ENCODE measurements around the gene C20orf144.
"Not testable (repeated sequence)": the region's sequence is repeated elsewhere in the genome, so short reads cannot be mapped to it uniquely, and the experiment has no call there.

C20orf144 gene

GRCh38 chr20:33630507-33630906 lies 31.6 kb upstream of the C20orf144 start:
- Histone ChIP-seq H3K79me2 (ENCODE audit: low read length) (no peaks in the 10 kb centered on the region), H3F3A (ENCODE audit: insufficient read depth, low read length) (no peaks in the 10 kb centered on the region), H3K27ac (ENCODE audit: low read length) (no peak overlapping the region), H3K27me3 (replicated peaks; ENCODE audit: insufficient read depth, low read length) (no peaks in the 10 kb centered on the region), H3K9me3 (replicated peaks; ENCODE audit: insufficient read depth, low read length) (no peaks in the 10 kb centered on the region), H3K4me2 (ENCODE audit: low read depth, low read length) (no peak overlapping the region), H3K4me1 (ENCODE audit: low read length) (no peaks in the 10 kb centered on the region), H2AFZ (ENCODE audit: low read length) (no peak overlapping the region), H3K9me2 (replicated peaks; ENCODE audit: insufficient read depth, low read length) (no peaks in the 10 kb centered on the region), H3K9ac (ENCODE audit: low read length) (no peak overlapping the region), H4K20me1 (ENCODE audit: insufficient read depth, low read length) (no peaks in the 10 kb centered on the region), H3K4me3 (ENCODE audit: low read length) (no peak overlapping the region), H3K36me3 (replicated peaks; ENCODE audit: insufficient read depth, low read length) (no peaks in the 10 kb centered on the region)
- TF ChIP-seq EZH2phosphoT487 (IDR thresholded peaks at IDR 0.05; ENCODE audit: low read length) (no peak), EZH2 (optimal IDR thresholded peaks at IDR 0.05; ENCODE audit: low read depth, low read length) (no peak), CTCF (IDR thresholded peaks at IDR 0.05; ENCODE audit: low read length) (no peak)
- DNase-seq, result no peak

DNA sequence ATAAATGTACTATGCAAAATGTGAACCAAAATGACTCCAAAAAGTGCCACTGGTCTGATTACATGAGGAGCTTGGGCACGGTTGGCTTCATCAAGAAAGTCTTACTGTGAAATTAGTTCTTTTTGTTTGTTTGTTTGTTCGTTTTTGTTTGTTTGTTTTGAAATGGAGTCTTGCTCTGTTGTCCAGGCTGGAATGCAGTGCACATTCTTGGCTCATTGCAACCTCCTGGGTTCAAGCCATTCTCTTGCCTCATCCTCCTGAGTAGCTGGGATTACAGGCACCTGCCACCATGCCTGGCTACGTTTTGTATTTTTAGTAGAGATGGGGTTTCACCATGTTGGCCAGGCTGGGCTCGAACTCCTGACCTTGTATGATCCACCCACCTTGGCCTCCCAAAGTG lies 30.2 kb upstream of the C20orf144 start:
- not testable (repeated sequence) for H3K9me2 ChIP-seq (replicated peaks; ENCODE audit: insufficient read depth, low read length); H4K20me1 ChIP-seq (ENCODE audit: insufficient read depth, low read length); H3K36me3 ChIP-seq (replicated peaks; ENCODE audit: insufficient read depth, low read length)

DNA sequence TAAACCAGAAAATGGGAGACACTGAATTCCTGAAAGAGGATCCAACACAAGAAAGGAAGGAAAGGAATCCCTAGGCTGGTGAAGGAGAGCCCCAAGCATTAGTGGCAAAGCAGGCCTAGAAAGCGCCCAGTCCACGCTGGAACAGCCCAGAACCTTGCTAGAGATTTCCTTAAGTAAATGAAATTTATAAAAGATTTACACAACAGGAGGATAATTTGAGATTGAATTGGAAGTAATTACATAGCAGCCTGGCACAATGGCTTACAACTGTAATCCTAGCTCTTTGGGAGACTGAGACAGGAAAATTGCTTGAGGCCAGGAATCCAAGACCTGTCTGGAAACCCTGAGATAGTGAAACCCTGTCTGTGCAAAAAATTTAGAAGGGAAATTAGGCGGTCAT lies 26.8 kb upstream of the C20orf144 start:
- Histone ChIP-seq H4K20me1 (ENCODE audit: insufficient read depth, low read length) (no peaks in the 10 kb centered on the region), H3K9me3 (replicated peaks; ENCODE audit: insufficient read depth, low read length) (no peaks in the 10 kb centered on the region), H2AFZ (ENCODE audit: low read length) (no peak overlapping the region), H3K79me2 (ENCODE audit: low read length) (no peaks in the 10 kb centered on the region), H3K4me3 (ENCODE audit: low read length) (no peak overlapping the region), H3K4me2 (ENCODE audit: low read depth, low read length) (no peak overlapping the region), H3K9me2 (replicated peaks; ENCODE audit: insufficient read depth, low read length) (no peaks in the 10 kb centered on the region), H3K27ac (ENCODE audit: low read length) (no peak overlapping the region), H3K9ac (ENCODE audit: low read length) (no peak overlapping the region), H3K27me3 (replicated peaks; ENCODE audit: insufficient read depth, low read length) (no peaks in the 10 kb centered on the region), H3F3A (ENCODE audit: insufficient read depth, low read length) (no peaks in the 10 kb centered on the region), H3K36me3 (replicated peaks; ENCODE audit: insufficient read depth, low read length) (no peaks in the 10 kb centered on the region), H3K4me1 (ENCODE audit: low read length) (no peaks in the 10 kb centered on the region)
- DNase-seq, result no peak
- TF ChIP-seq EZH2 (optimal IDR thresholded peaks at IDR 0.05; ENCODE audit: low read depth, low read length), result no peak
- no peak for TF ChIP-seq EZH2phosphoT487 (IDR thresholded peaks at IDR 0.05; ENCODE audit: low read length)
- TF ChIP-seq CTCF (IDR thresholded peaks at IDR 0.05; ENCODE audit: low read length), result no peak

More for the DNA sequence above, 30.2 kb upstream of the C20orf144 start:
- not testable (repeated sequence) for H3K4me2 ChIP-seq (ENCODE audit: low read depth, low read length); H3K27me3 ChIP-seq (replicated peaks; ENCODE audit: insufficient read depth, low read length); H3K9me3 ChIP-seq (replicated peaks; ENCODE audit: insufficient read depth, low read length); H2AFZ ChIP-seq (ENCODE audit: low read length); H3K27ac ChIP-seq (ENCODE audit: low read length); H3K4me3 ChIP-seq (ENCODE audit: low read length); H3K79me2 ChIP-seq (ENCODE audit: low read length); H3F3A ChIP-seq (ENCODE audit: insufficient read depth, low read length); H3K9ac ChIP-seq (ENCODE audit: low read length); H3K4me1 ChIP-seq (ENCODE audit: low read length); DNase-seq

DNA sequence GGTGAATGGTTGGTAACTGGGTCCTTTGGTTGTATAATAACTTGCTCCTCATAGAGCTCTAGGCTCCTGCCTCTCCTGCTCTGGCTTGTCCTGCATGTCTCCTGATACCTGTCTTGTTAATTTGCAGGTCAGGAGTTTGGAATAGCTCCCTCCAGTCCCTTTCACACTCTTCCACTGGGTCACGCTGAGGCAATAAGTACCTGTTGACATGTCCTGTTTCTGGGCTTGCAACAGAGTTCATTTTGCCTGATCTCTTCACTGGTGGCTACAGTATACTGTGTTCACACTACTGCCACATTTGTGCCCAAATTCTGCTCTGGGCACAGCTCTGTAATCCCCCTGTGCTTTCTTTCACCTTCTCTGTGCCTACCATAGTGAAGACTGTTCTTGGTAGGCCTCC lies 25.4 kb upstream of the C20orf144 start:
- no peaks in the 10 kb centered on the region for H3K27me3 ChIP-seq (replicated peaks; ENCODE audit: insufficient read depth, low read length)
- no peaks in the 10 kb centered on the region for H3K36me3 ChIP-seq (replicated peaks; ENCODE audit: insufficient read depth, low read length)
- DNase-seq, result no peak
- no peaks in the 10 kb centered on the region for H3F3A ChIP-seq (ENCODE audit: insufficient read depth, low read length)
- no peaks in the 10 kb centered on the region for H3K9me3 ChIP-seq (replicated peaks; ENCODE audit: insufficient read depth, low read length)
- no peaks in the 10 kb centered on the region for H3K4me1 ChIP-seq (ENCODE audit: low read length)
- TF ChIP-seq EZH2phosphoT487 (IDR thresholded peaks at IDR 0.05; ENCODE audit: low read length) (no peak), CTCF (IDR thresholded peaks at IDR 0.05; ENCODE audit: low read length) (no peak), EZH2 (optimal IDR thresholded peaks at IDR 0.05; ENCODE audit: low read depth, low read length) (no peak)
- no peak overlapping the region for H2AFZ ChIP-seq (ENCODE audit: low read length)
- H3K9ac ChIP-seq (ENCODE audit: low read length), result no peak overlapping the region
- no peak overlapping the region for H3K4me2 ChIP-seq (ENCODE audit: low read depth, low read length)
- no peaks in the 10 kb centered on the region for H3K9me2 ChIP-seq (replicated peaks; ENCODE audit: insufficient read depth, low read length)
- H3K79me2 ChIP-seq (ENCODE audit: low read length), result no peaks in the 10 kb centered on the region
- H3K27ac ChIP-seq (ENCODE audit: low read length), result no peak overlapping the region
- H3K4me3 ChIP-seq (ENCODE audit: low read length), result no peak overlapping the region
- no peaks in the 10 kb centered on the region for H4K20me1 ChIP-seq (ENCODE audit: insufficient read depth, low read length)
